K562 (cell line): ENCODE measurements around the gene S1PR1. TPM values are rescaled to one million over a fixed set of nuclear protein-coding genes. Genes with fewer than 3 reads are reported as not detected.

Experiments
- BCOR ChIP-seq: fragments of 450-650 bp; IDR thresholded peaks from 2 replicates; pipeline ENCODE4 v1.6.1; 2016
- BMI1 ChIP-seq: fragments of 150-350 bp; IDR thresholded peaks from 2 replicates; pipeline ENCODE4 v1.6.1; 2014; ENCODE audit warnings: low read length
- EZH2 ChIP-seq: IDR thresholded peaks from 2 replicates; pipeline ENCODE4 v1.6.1; 2012; ENCODE audit warnings: low read depth, mild to moderate bottlenecking, inconsistent platforms, low read length, borderline replicate concordance
- GMEB1 ChIP-seq: fragments of 250-450 bp; sonication (Bioruptor Pico); IDR thresholded peaks from 2 replicates; pipeline ENCODE4 v1.4.0; 2020; ENCODE audit warnings: mild to moderate bottlenecking
- HCFC1 ChIP-seq: IDR thresholded peaks from 2 replicates; pipeline ENCODE4 v1.6.1; 2012; ENCODE audit warnings: low read depth, low read length, improper control_type of control experiment
- L3MBTL2 ChIP-seq: fragments of 450-650 bp; IDR thresholded peaks from 2 replicates; pipeline ENCODE4 v1.6.1; 2016; ENCODE audit warnings: mild to moderate bottlenecking, moderate library complexity
- MIER1 ChIP-seq: fragments of 450-650 bp; IDR thresholded peaks from 2 replicates; pipeline ENCODE4 v1.6.1; 2016; ENCODE audit warnings: antibody characterized with exemption, mild to moderate bottlenecking, low read depth
- NFRKB ChIP-seq: fragments of 450-650 bp; IDR thresholded peaks from 2 replicates; pipeline ENCODE4 v1.6.1; 2016; ENCODE audit warnings: low read depth
- NR2C2 ChIP-seq, 2 experiments: fragments of 200-800 bp in 1 of 2; sonication (Bioruptor generic) in 1 of 2; sonication (generic) in 1 of 2; formaldehyde crosslinking in 1 of 2; IDR thresholded peaks; 2 replicates each; pipeline versions ENCODE4 v1.6.1 to v1.8.0; 2016 to 2022; ENCODE audit warnings: mild to moderate bottlenecking in 1 of 2, missing compliant biosample characterization in 1 of 2, missing genetic modification characterization in 1 of 2, missing genetic modification reagents in 1 of 2
- PKNOX1 ChIP-seq: fragments of 450-650 bp; IDR thresholded peaks from 2 replicates; pipeline ENCODE4 v1.6.1; 2016
- STAG1 ChIP-seq: sonication (generic); formaldehyde crosslinking; IDR thresholded peaks from 2 replicates; pipeline ENCODE4 v1.5.0; 2020; ENCODE audit warnings: missing genetic modification reagents, borderline replicate concordance
- ZNF384 ChIP-seq: IDR thresholded peaks from 2 replicates; pipeline ENCODE4 v1.6.1; 2012; ENCODE audit warnings: low read depth, low read length, improper control_type of control experiment
- polyA plus RNA-seq, 8 experiments: library from polyadenylated mRNA; depleted of rRNA in 4 of 8; stranded (reverse) in 5 of 8; unstranded in 3 of 8; fragments of >200 nt; fragmentation: Nextera tagmentation in 2 of 8; fragmentation: Illumina TruSeq in 1 of 8; extraction: Ambion mirVana in 2 of 8; extraction: Trizol in 1 of 8; gene quantifications; 2 replicates each; pipeline versions ENCODE4 v1.2.1 to v1.2.3, GENCODE V29; 2011 to 2014; ENCODE audit warnings: inconsistent platforms in 1 of 8, missing spikeins in 1 of 8
- total RNA-seq, 7 experiments: library from RNA; depleted of rRNA in 6 of 7; stranded (reverse); fragments of >200 nt in 6 of 7; fragmentation: Illumina TruSeq in 2 of 7; extraction: Trizol in 2 of 7; gene quantifications; 2 replicates each; pipeline versions ENCODE4 v1.2.1 to v1.2.3, GENCODE V29; 2011 to 2021; ENCODE audit warnings: low replicate concordance in 1 of 7
- TF ChIP-seq, protein P1 (sequence below): sonication (generic); formaldehyde crosslinking; IDR thresholded peaks from 2 replicates; pipeline ENCODE4 v1.8.1; 2023; ENCODE audit warnings: mild to moderate bottlenecking, missing genetic modification reagents
- TF ChIP-seq, protein P2 (sequence below): sonication (generic); IDR thresholded peaks from 2 replicates; pipeline ENCODE4 v1.6.1; 2016
- TF ChIP-seq, protein P3 (sequence below): fragments of 250-450 bp; sonication (Bioruptor Pico); IDR thresholded peaks from 2 replicates; pipeline ENCODE4 v1.4.0; 2020

Gene S1PR1
- total and polyA plus RNA-seq, 9 of the 15 experiments (the other 6 are each of a cell fraction or from before 2014, with no cell fraction given) = 0.22 to 1.2 (median 0.43) TPM

DNA sequence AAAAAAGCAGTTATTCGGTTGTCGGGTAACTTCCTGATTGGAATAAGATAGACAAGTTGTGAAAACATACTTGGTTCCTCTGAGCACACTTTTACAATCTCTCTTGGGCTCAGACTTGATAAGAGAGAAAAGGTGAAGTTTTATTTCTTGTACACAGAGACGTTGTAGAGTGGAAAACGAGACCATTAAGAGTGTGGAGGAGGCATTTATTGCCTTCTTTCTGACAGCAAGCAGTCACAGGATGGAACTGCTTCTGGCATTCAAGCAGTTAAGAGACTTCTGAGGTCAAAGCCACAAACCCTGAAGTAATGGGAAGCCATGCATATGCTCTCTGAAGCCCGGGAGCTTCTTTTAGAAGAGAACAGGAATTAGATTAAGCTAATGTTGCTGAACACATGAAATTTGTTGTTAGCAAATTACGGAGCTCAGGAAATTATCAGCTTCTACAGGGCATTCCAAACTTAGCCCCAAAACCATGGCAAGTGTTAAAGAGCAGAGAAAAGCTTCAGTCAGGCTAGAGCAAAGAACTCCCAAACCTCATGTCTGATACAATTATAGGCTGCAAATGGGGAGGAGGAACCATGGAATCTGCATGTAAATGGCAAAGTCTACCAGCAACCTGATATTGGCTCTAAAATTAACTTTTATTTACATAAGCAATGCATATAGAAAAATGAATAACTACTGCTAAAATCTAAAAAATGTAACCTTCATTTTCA lies 26.0 kb downstream of the S1PR1 start (continued):
- TF ChIP-seq, protein P1, sequence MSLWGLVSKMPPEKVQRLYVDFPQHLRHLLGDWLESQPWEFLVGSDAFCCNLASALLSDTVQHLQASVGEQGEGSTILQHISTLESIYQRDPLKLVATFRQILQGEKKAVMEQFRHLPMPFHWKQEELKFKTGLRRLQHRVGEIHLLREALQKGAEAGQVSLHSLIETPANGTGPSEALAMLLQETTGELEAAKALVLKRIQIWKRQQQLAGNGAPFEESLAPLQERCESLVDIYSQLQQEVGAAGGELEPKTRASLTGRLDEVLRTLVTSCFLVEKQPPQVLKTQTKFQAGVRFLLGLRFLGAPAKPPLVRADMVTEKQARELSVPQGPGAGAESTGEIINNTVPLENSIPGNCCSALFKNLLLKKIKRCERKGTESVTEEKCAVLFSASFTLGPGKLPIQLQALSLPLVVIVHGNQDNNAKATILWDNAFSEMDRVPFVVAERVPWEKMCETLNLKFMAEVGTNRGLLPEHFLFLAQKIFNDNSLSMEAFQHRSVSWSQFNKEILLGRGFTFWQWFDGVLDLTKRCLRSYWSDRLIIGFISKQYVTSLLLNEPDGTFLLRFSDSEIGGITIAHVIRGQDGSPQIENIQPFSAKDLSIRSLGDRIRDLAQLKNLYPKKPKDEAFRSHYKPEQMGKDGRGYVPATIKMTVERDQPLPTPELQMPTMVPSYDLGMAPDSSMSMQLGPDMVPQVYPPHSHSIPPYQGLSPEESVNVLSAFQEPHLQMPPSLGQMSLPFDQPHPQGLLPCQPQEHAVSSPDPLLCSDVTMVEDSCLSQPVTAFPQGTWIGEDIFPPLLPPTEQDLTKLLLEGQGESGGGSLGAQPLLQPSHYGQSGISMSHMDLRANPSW (CRISPR knock-in tag) = no peak
- no peak for TF ChIP-seq ZNF384
- TF ChIP-seq BMI1 = no peak
- no peak for TF ChIP-seq NR2C2 (CRISPR knock-in tag; IDR thresholded peaks at IDR 0.05)
- peak; percentile 71 for TF ChIP-seq NR2C2 (tag; IDR thresholded peaks at IDR 0.05)
- TF ChIP-seq GMEB1 = no peak
- TF ChIP-seq MIER1 = no peak
- TF ChIP-seq NFRKB = 0 out of 2 replicates have a peak, but pooled peaks have one; percentile 22
- TF ChIP-seq STAG1 (CRISPR knock-in tag) = no peak
- no peak for TF ChIP-seq BCOR
- TF ChIP-seq, protein P2, sequence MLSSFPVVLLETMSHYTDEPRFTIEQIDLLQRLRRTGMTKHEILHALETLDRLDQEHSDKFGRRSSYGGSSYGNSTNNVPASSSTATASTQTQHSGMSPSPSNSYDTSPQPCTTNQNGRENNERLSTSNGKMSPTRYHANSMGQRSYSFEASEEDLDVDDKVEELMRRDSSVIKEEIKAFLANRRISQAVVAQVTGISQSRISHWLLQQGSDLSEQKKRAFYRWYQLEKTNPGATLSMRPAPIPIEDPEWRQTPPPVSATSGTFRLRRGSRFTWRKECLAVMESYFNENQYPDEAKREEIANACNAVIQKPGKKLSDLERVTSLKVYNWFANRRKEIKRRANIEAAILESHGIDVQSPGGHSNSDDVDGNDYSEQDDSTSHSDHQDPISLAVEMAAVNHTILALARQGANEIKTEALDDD = no peak
- TF ChIP-seq L3MBTL2 = peak; percentile 21; the same call in 1 of the 2 replicates
- no peak for TF ChIP-seq EZH2
- TF ChIP-seq, protein P3, sequence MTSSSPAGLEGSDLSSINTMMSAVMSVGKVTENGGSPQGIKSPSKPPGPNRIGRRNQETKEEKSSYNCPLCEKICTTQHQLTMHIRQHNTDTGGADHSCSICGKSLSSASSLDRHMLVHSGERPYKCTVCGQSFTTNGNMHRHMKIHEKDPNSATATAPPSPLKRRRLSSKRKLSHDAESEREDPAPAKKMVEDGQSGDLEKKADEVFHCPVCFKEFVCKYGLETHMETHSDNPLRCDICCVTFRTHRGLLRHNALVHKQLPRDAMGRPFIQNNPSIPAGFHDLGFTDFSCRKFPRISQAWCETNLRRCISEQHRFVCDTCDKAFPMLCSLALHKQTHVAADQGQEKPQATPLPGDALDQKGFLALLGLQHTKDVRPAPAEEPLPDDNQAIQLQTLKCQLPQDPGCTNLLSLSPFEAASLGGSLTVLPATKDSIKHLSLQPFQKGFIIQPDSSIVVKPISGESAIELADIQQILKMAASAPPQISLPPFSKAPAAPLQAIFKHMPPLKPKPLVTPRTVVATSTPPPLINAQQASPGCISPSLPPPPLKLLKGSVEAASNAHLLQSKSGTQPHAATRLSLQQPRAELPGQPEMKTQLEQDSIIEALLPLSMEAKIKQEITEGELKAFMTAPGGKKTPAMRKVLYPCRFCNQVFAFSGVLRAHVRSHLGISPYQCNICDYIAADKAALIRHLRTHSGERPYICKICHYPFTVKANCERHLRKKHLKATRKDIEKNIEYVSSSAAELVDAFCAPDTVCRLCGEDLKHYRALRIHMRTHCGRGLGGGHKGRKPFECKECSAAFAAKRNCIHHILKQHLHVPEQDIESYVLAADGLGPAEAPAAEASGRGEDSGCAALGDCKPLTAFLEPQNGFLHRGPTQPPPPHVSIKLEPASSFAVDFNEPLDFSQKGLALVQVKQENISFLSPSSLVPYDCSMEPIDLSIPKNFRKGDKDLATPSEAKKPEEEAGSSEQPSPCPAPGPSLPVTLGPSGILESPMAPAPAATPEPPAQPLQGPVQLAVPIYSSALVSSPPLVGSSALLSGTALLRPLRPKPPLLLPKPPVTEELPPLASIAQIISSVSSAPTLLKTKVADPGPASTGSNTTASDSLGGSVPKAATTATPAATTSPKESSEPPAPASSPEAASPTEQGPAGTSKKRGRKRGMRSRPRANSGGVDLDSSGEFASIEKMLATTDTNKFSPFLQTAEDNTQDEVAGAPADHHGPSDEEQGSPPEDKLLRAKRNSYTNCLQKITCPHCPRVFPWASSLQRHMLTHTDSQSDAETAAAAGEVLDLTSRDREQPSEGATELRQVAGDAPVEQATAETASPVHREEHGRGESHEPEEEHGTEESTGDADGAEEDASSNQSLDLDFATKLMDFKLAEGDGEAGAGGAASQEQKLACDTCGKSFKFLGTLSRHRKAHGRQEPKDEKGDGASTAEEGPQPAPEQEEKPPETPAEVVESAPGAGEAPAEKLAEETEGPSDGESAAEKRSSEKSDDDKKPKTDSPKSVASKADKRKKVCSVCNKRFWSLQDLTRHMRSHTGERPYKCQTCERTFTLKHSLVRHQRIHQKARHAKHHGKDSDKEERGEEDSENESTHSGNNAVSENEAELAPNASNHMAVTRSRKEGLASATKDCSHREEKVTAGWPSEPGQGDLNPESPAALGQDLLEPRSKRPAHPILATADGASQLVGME (CRISPR knock-in tag) = no peak
- TF ChIP-seq PKNOX1 = no peak; the same call in 1 of the 2 replicates
- no peak for TF ChIP-seq HCFC1
